PFSK-1 (cell line): ENCODE data around the gene NR1H4.

Source experiments
- FOXP2 ChIP-seq: optimal IDR thresholded peaks from 2 replicates; pipeline ENCODE3; 2011; ENCODE audit warnings: borderline replicate concordance, control low read depth, inconsistent platforms; ENCODE audit not compliant: insufficient read depth; ENCODE audit errors: extremely low read length, extremely low read depth
- POLR2AphosphoS5 ChIP-seq: IDR thresholded peaks from 2 replicates; pipeline ENCODE4 v1.6.1; 2012; ENCODE audit warnings: low read depth, mild to moderate bottlenecking, control low read depth, low read length, moderate library complexity
- SIN3A ChIP-seq: IDR thresholded peaks from 2 replicates; pipeline ENCODE4 v1.6.1; 2012; ENCODE audit warnings: mild to moderate bottlenecking, low read length, moderate library complexity, borderline replicate concordance; ENCODE audit not compliant: insufficient read depth
- TAF1 ChIP-seq: IDR thresholded peaks from 2 replicates; pipeline ENCODE4 v1.6.1; 2012; ENCODE audit warnings: low read length, control low read depth, borderline replicate concordance; ENCODE audit not compliant: insufficient read depth
- TF ChIP-seq, protein P1 (sequence below), 2 experiments: IDR thresholded peaks; 2 replicates each; pipeline versions ENCODE4 v1.6.1 to v1.8.0; 2011 to 2012; ENCODE audit warnings: low read depth in 2 of 2, low read length in 2 of 2, control low read depth in 1 of 2, inconsistent platforms in 1 of 2, mild to moderate bottlenecking in 1 of 2, moderate library complexity in 1 of 2; ENCODE audit not compliant: insufficient read depth in 1 of 2

DNA sequence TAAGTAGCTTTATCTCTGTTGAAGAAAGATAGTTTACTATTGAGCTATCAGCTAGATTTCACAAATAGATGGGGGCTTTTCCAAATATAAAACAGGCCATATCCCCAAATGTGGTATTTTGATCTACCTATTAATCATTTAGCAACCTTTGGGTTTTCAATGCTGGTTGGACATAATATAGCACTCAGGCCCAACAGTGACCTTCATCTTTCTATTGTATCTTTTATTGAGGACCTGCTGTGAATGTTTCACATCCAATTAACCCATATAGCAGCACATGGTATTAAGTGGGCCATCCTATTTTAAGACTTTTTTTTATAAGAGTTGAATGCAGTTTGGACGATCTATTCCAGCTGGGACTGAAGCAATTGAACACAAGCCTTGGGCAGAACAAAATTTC lies 10.0 kb upstream of the NR1H4 start:
- no peak for TF ChIP-seq POLR2AphosphoS5
- TF ChIP-seq TAF1 = no peak
- no peak for TF ChIP-seq SIN3A
- TF ChIP-seq, protein P1, sequence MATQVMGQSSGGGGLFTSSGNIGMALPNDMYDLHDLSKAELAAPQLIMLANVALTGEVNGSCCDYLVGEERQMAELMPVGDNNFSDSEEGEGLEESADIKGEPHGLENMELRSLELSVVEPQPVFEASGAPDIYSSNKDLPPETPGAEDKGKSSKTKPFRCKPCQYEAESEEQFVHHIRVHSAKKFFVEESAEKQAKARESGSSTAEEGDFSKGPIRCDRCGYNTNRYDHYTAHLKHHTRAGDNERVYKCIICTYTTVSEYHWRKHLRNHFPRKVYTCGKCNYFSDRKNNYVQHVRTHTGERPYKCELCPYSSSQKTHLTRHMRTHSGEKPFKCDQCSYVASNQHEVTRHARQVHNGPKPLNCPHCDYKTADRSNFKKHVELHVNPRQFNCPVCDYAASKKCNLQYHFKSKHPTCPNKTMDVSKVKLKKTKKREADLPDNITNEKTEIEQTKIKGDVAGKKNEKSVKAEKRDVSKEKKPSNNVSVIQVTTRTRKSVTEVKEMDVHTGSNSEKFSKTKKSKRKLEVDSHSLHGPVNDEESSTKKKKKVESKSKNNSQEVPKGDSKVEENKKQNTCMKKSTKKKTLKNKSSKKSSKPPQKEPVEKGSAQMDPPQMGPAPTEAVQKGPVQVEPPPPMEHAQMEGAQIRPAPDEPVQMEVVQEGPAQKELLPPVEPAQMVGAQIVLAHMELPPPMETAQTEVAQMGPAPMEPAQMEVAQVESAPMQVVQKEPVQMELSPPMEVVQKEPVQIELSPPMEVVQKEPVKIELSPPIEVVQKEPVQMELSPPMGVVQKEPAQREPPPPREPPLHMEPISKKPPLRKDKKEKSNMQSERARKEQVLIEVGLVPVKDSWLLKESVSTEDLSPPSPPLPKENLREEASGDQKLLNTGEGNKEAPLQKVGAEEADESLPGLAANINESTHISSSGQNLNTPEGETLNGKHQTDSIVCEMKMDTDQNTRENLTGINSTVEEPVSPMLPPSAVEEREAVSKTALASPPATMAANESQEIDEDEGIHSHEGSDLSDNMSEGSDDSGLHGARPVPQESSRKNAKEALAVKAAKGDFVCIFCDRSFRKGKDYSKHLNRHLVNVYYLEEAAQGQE (IDR thresholded peaks at IDR 0.05; ENCODE audit: insufficient read depth in 1 of 2, low read depth in 2 of 2, low read length in 2 of 2) = no peak
- no peak for TF ChIP-seq FOXP2
